Mucosa of stomach (tissue), 1 donor: ENCODE measurements around the gene PROM1.

Experiments
- H3K27me3 ChIP-seq: one replicate; pipeline ENCODE4 v1.7.0; 2013; ENCODE audit warnings: mild to moderate bottlenecking, low read length; ENCODE audit not compliant: control insufficient read depth, insufficient read depth
- H3K36me3 ChIP-seq: one replicate; pipeline ENCODE4 v1.7.0; 2013; ENCODE audit warnings: low read length; ENCODE audit not compliant: control insufficient read depth, insufficient read depth
- H3K4me1 ChIP-seq: one replicate; pipeline ENCODE4 v1.7.0; 2013; ENCODE audit warnings: mild to moderate bottlenecking, low read length; ENCODE audit not compliant: control insufficient read depth, insufficient read depth
- H3K4me3 ChIP-seq: one replicate; pipeline ENCODE4 v1.7.0; 2013; ENCODE audit warnings: low read length
- H3K9ac ChIP-seq: one replicate; pipeline ENCODE4 v1.7.0; 2013; ENCODE audit warnings: mild to moderate bottlenecking, low read length, moderate library complexity
- H3K9me3 ChIP-seq: one replicate; pipeline ENCODE4 v1.7.0; 2013; ENCODE audit warnings: mild to moderate bottlenecking, low read length, moderate library complexity; ENCODE audit not compliant: control insufficient read depth
- donor health status: Pancreatic carcinoma.

PROM1 gene

GRCh38 chr4:16077786-16078185, 6.0 kb downstream of the PROM1 start:
- peaks cover 18% of the 10 kb centered on the region for H3K4me1 ChIP-seq
- H3K9ac ChIP-seq, result no peak overlapping the region
- H3K36me3 ChIP-seq, result no peaks in the 10 kb centered on the region
- no peak overlapping the region for H3K4me3 ChIP-seq
- H3K27me3 ChIP-seq, result no peaks in the 10 kb centered on the region
- no peaks in the 10 kb centered on the region for H3K9me3 ChIP-seq

GRCh38 chr4:16075975-16076757, 7.7 kb downstream of the PROM1 start:
- Histone ChIP-seq H3K9ac (no peak overlapping the region), H3K36me3 (no peaks in the 10 kb centered on the region), H3K4me3 (no peak overlapping the region), H3K4me1 (peaks cover 31% of the 10 kb centered on the region), H3K9me3 (no peaks in the 10 kb centered on the region), H3K27me3 (no peaks in the 10 kb centered on the region)

DNA sequence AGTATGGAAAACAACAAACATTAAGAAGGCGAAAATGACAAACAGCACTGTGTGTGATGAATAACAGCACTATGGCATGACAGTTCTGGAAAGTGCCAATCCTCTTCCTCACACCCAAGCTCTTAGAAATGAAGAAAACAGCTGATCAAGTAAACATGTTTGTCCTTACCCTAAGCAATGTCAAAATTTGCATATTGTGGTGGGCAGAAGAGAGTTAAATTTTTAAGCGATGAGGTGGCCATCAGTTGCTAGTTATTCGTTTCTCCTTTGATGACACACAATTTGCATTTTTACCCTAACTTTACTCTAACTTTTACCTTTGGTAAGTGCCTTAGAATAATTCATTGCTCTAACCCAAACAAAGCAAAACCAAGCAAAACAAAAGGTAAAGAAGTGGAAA, 8.8 kb downstream of the PROM1 start:
- Histone ChIP-seq H3K9ac (no peak overlapping the region), H3K36me3 (no peaks in the 10 kb centered on the region), H3K4me3 (no peak overlapping the region), H3K9me3 (no peaks in the 10 kb centered on the region), H3K4me1 (peaks cover 31% of the 10 kb centered on the region), H3K27me3 (no peaks in the 10 kb centered on the region)

DNA sequence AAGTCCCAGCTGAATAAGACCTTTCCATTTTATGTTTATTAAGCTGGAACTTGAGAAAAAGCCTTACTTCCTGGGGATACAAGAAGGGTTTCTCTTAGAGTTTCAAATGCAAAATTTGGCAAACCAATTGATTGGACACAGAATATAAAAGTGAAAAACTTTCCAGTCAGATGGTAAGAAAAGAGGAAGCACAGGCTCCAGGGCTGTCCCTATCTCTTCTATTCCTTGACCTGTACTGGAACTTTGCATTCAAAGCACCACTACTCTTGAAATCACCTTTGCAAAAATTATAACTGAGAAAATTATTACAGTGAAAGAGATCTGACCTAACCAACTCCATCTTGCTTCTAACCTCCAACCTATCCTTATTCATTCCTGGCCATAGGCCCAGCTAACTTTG, 11.7 kb downstream of the PROM1 start:
- H3K9me3 ChIP-seq, result no peaks in the 10 kb centered on the region
- no peak overlapping the region for H3K9ac ChIP-seq
- H3K4me1 ChIP-seq, result peaks cover 22% of the 10 kb centered on the region
- H3K36me3 ChIP-seq, result no peaks in the 10 kb centered on the region
- H3K27me3 ChIP-seq, result no peaks in the 10 kb centered on the region
- H3K4me3 ChIP-seq, result no peak overlapping the region

- no peaks in the 10 kb centered on the region for H3K9me3 ChIP-seq
- H3K9ac ChIP-seq, result no peak overlapping the region
- no peak overlapping the region for H3K4me3 ChIP-seq
- no peaks in the 10 kb centered on the region for H3K27me3 ChIP-seq
- no peaks in the 10 kb centered on the region for H3K36me3 ChIP-seq
- peaks cover 31% of the 10 kb centered on the region for H3K4me1 ChIP-seq
Observed at GRCh38 chr4:16070203-16070602, 13.6 kb downstream of the PROM1 start.

- H3K36me3 ChIP-seq, result no peaks in the 10 kb centered on the region
- peaks cover 27% of the 10 kb centered on the region for H3K4me1 ChIP-seq
- H3K9me3 ChIP-seq, result no peaks in the 10 kb centered on the region
- no peaks in the 10 kb centered on the region for H3K27me3 ChIP-seq
- no peak overlapping the region for H3K4me3 ChIP-seq
- H3K9ac ChIP-seq, result no peak overlapping the region
Observed at GRCh38 chr4:16067515-16067914, 16.3 kb downstream of the PROM1 start.

DNA sequence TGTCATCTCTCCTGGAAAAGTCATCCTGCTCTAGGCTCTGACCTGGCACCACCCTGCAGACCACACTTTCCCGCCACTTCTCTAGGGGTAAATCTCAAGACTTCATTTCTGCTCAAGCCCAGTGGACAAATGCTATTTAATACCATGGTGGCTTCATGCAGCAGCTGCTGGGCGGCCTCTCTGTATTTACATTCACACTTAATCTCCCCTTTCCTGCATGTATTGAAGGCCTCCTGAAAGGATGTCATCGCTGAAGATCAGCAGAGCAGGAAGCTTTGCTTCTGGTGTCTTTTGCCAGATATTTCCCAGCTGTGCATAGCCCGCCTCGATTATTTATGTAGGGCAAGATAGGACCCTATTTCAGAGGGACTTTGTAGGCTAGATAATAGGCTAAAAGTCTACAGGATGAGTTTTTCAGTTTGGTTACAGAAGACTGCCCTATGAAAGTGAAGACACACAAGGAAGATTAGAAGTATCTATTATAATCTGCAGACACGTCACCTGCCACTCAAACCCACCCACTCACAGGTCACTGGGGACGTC, 17.2 kb downstream of the PROM1 start:
- H3K9ac ChIP-seq, result no peak overlapping the region
- H3K27me3 ChIP-seq, result no peaks in the 10 kb centered on the region
- H3K4me1 ChIP-seq, result peaks cover 19% of the 10 kb centered on the region
- no peak overlapping the region for H3K4me3 ChIP-seq
- no peaks in the 10 kb centered on the region for H3K36me3 ChIP-seq
- H3K9me3 ChIP-seq, result no peaks in the 10 kb centered on the region

- Histone ChIP-seq H3K4me1 (peaks cover 18% of the 10 kb centered on the region), H3K4me3 (no peak overlapping the region), H3K27me3 (no peaks in the 10 kb centered on the region), H3K9me3 (no peaks in the 10 kb centered on the region), H3K9ac (no peak overlapping the region), H3K36me3 (no peaks in the 10 kb centered on the region)
Observed at GRCh38 chr4:16065066-16065465, 18.8 kb downstream of the PROM1 start.

GRCh38 chr4:16062601-16063000, 21.2 kb downstream of the PROM1 start:
- Histone ChIP-seq H3K9me3 (no peaks in the 10 kb centered on the region), H3K36me3 (no peaks in the 10 kb centered on the region), H3K4me3 (no peak overlapping the region), H3K9ac (no peak overlapping the region), H3K27me3 (no peaks in the 10 kb centered on the region), H3K4me1 (peaks cover 26% of the 10 kb centered on the region)

- peaks cover 28% of the 10 kb centered on the region for H3K4me1 ChIP-seq
- no peaks in the 10 kb centered on the region for H3K27me3 ChIP-seq
- H3K9me3 ChIP-seq, result no peaks in the 10 kb centered on the region
- peaks cover 3% of the 10 kb centered on the region for H3K36me3 ChIP-seq
- H3K4me3 ChIP-seq, result no peak overlapping the region
- no peak overlapping the region for H3K9ac ChIP-seq
Observed at GRCh38 chr4:16056681-16057385, 27.0 kb downstream of the PROM1 start.

DNA sequence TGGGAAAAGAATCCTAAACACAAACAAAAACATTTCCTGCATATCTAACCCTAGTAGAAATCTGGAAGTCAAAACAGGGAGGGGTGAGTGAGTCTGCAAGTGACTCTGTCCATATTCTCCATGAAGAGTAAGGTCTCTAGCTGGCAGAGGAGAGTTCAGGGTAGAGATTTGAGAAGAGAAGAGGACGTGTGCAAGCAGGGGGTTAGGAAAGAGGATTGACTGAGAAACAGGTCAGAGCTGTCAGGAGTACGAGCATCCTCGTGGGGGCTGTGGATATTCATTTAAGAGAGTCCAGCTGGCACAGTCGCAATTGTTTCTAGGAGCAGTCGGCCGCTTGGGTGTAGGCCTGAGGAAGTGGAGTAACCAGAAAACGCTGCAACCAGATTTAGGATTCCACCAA, 27.9 kb downstream of the PROM1 start:
- no peak overlapping the region for H3K9ac ChIP-seq
- H3K9me3 ChIP-seq, result no peaks in the 10 kb centered on the region
- H3K4me1 ChIP-seq, result peaks cover 28% of the 10 kb centered on the region
- H3K4me3 ChIP-seq, result no peak overlapping the region
- no peaks in the 10 kb centered on the region for H3K27me3 ChIP-seq
- H3K36me3 ChIP-seq, result peaks cover 3% of the 10 kb centered on the region

GRCh38 chr4:16055471-16055870, 28.4 kb downstream of the PROM1 start:
- Histone ChIP-seq H3K9me3 (no peaks in the 10 kb centered on the region), H3K27me3 (no peaks in the 10 kb centered on the region), H3K4me3 (no peak overlapping the region), H3K4me1 (peaks cover 28% of the 10 kb centered on the region), H3K36me3 (peaks cover 3% of the 10 kb centered on the region), H3K9ac (no peak overlapping the region)
